ENCODE results near the gene RECK.

The RECK gene

GRCh38 chr9:36029765-36030528 is 6.8 kb upstream of the RECK start:
- no peak for DNase-seq

- DNase-seq, result no peak
Measured at GRCh38 chr9:36030871-36031270, 5.8 kb upstream of the RECK start.

- DNase-seq, result no peak
Measured at GRCh38 chr9:36031774-36032555, 4.7 kb upstream of the RECK start.

GRCh38 chr9:36033788-36034187 is 2.9 kb upstream of the RECK start:
- no peak for DNase-seq

GRCh38 chr9:36034234-36034633 is 2.5 kb upstream of the RECK start:
- DNase-seq, result no peak

- DNase-seq, result no peak
Measured at GRCh38 chr9:36035006-36035405, 1.7 kb upstream of the RECK start.

- DNase-seq, result no peak
Measured at GRCh38 chr9:36036253-36036779, 397 bp upstream of the RECK start.

GRCh38 chr9:36037549-36038122 is 923 bp downstream of the RECK start:
- DNase-seq, result no peak

- DNase-seq, result no peak
Measured at GRCh38 chr9:36039121-36039520, 2.4 kb downstream of the RECK start.

- no peak for DNase-seq
Measured at GRCh38 chr9:36039696-36040095, 3.0 kb downstream of the RECK start.

- no peak for DNase-seq
Measured at GRCh38 chr9:36040271-36040925, 3.7 kb downstream of the RECK start.

GRCh38 chr9:36041506-36041905 is 4.8 kb downstream of the RECK start:
- no peak for DNase-seq

GRCh38 chr9:36045610-36046009 is 8.9 kb downstream of the RECK start:
- no peak for DNase-seq

GRCh38 chr9:36046923-36047322 is 10.2 kb downstream of the RECK start:
- no peak for DNase-seq

- no peak for DNase-seq
Measured at GRCh38 chr9:36049408-36049807, 12.7 kb downstream of the RECK start.

- no peak for DNase-seq
Measured at GRCh38 chr9:36050476-36050875, 13.8 kb downstream of the RECK start.

GRCh38 chr9:36051317-36051716 is 14.6 kb downstream of the RECK start:
- DNase-seq, result no peak

GRCh38 chr9:36053971-36054370 is 17.3 kb downstream of the RECK start:
- no peak for DNase-seq

GRCh38 chr9:36056896-36057295 is 20.2 kb downstream of the RECK start:
- no peak for DNase-seq

- DNase-seq, result no peak
Measured at GRCh38 chr9:36063804-36064447, 27.2 kb downstream of the RECK start.

GRCh38 chr9:36064448-36065037 is 27.8 kb downstream of the RECK start:
- DNase-seq, result no peak

GRCh38 chr9:36074055-36074454 is 37.3 kb downstream of the RECK start:
- no peak for DNase-seq

Data from NCI-H1048 (cell line).